AG10803 (cell line): ENCODE data around the gene ATF7.
"Not testable (repeated sequence)": the region's sequence is repeated elsewhere in the genome, so short reads cannot be mapped to it uniquely, and the experiment has no call there.

ENCODE experiments used
- DNase-seq: peaks from one replicate; pipeline ENCODE4 v3.0.0; 2010; ENCODE audit warnings: low read depth
- H3K4me3 ChIP-seq: 2 replicates; pipeline ENCODE4 v1.5.1; 2011; ENCODE audit warnings: mild to moderate bottlenecking, low read length, control low read depth
- CTCF ChIP-seq: conservative IDR thresholded peaks from 2 replicates; pipeline ENCODE4 v1.5.1; 2011; ENCODE audit warnings: mild to moderate bottlenecking, low read length, control low read depth, inconsistent platforms

Gene ATF7

GRCh38 chr12:53603804-53604203 is 22.4 kb downstream of the ATF7 start:
- TF ChIP-seq CTCF: no peak
- no peak overlapping the region for H3K4me3 ChIP-seq
- DNase-seq: no peak

GRCh38 chr12:53603196-53603595 is 23.0 kb downstream of the ATF7 start:
- H3K4me3 ChIP-seq: no peak overlapping the region
- peak; percentile 25 for DNase-seq
- TF ChIP-seq CTCF: no peak

GRCh38 chr12:53602176-53602864 is 23.9 kb downstream of the ATF7 start:
- H3K4me3 ChIP-seq: no peak overlapping the region
- no peak for DNase-seq
- no peak for TF ChIP-seq CTCF

- TF ChIP-seq CTCF: no peak
- no peak overlapping the region for H3K4me3 ChIP-seq
- DNase-seq: no peak
These were observed 24.8 kb downstream of the ATF7 start for GRCh38 chr12:53601296-53601847.

- no peak overlapping the region for H3K4me3 ChIP-seq
- no peak for DNase-seq
These were observed 25.5 kb downstream of the ATF7 start for GRCh38 chr12:53600490-53601295.

GRCh38 chr12:53599579-53599978 is 26.6 kb downstream of the ATF7 start:
- H3K4me3 ChIP-seq: no peak overlapping the region
- no peak; the same call in 1 of the 2 replicates for TF ChIP-seq CTCF
- DNase-seq: no peak

More at GRCh38 chr12:53600490-53601295, 25.5 kb downstream of the ATF7 start:
- no peak for TF ChIP-seq CTCF

- not testable (repeated sequence) for H3K4me3 ChIP-seq, DNase-seq
These were observed 27.2 kb downstream of the ATF7 start for GRCh38 chr12:53598971-53599370.
